GM18505 (cell line): ENCODE measurements around the gene CRTC1.
"Not testable (repeated sequence)": the region's sequence is repeated elsewhere in the genome, so short reads cannot be mapped to it uniquely, and the experiment has no call there.

ENCODE experiments used
- ATAC-seq: cut with Tn5 transposase; IDR thresholded peaks from one replicate; pipeline ENCODE4 v1.9.1; 2021; ENCODE audit not compliant: unreplicated experiment
- POLR2A ChIP-seq: IDR thresholded peaks from 4 replicates; pipeline ENCODE4 v1.6.1; 2011; ENCODE audit warnings: borderline replicate concordance; ENCODE audit not compliant: insufficient read depth, insufficient read length; ENCODE audit errors: extremely low read depth

The CRTC1 gene

GRCh38 chr19:18725841-18726770 lies 42.6 kb downstream of the CRTC1 start:
- no peak for ATAC-seq
- no peak for TF ChIP-seq POLR2A

- ATAC-seq: no peak
- no peak for TF ChIP-seq POLR2A
These were observed 43.4 kb downstream of the CRTC1 start for GRCh38 chr19:18726846-18727245.

- ATAC-seq: not testable (repeated sequence)
These were observed 44.1 kb downstream of the CRTC1 start for GRCh38 chr19:18727602-18728001.

- ATAC-seq: no peak
- no peak for TF ChIP-seq POLR2A
These were observed 46.6 kb downstream of the CRTC1 start for GRCh38 chr19:18729933-18730530.

- ATAC-seq: no peak
- TF ChIP-seq POLR2A: no peak
These were observed 47.5 kb downstream of the CRTC1 start for GRCh38 chr19:18730885-18731513.

- ATAC-seq: no peak
- no peak for TF ChIP-seq POLR2A
These were observed 48.1 kb downstream of the CRTC1 start for GRCh38 chr19:18731562-18732008.

GRCh38 chr19:18733196-18733647 lies 49.7 kb downstream of the CRTC1 start:
- ATAC-seq: no peak
- TF ChIP-seq POLR2A: no peak

GRCh38 chr19:18733762-18734332 lies 50.4 kb downstream of the CRTC1 start:
- not testable (repeated sequence) for ATAC-seq

GRCh38 chr19:18735324-18735723 lies 51.8 kb downstream of the CRTC1 start:
- no peak for TF ChIP-seq POLR2A
- no peak for ATAC-seq

GRCh38 chr19:18735752-18736151 lies 52.3 kb downstream of the CRTC1 start:
- no peak for TF ChIP-seq POLR2A

GRCh38 chr19:18736415-18737336 lies 53.2 kb downstream of the CRTC1 start:
- TF ChIP-seq POLR2A: no peak
- ATAC-seq: no peak

More at GRCh38 chr19:18735752-18736151, 52.3 kb downstream of the CRTC1 start:
- ATAC-seq: no peak

GRCh38 chr19:18737337-18737953 lies 54.0 kb downstream of the CRTC1 start:
- ATAC-seq: no peak
- TF ChIP-seq POLR2A: no peak
